ENCODE results near the gene FNBP1. TPM values are rescaled to one million over a fixed set of nuclear protein-coding genes. Genes with fewer than 3 reads are reported as not detected.
A peak's percentile ranks its signal among the peaks of the same experiment; 100 is the strongest.

FNBP1 gene
- total RNA-seq, 2 donors from 2014 or later, result 17.1 to 17.9 TPM

DNA sequence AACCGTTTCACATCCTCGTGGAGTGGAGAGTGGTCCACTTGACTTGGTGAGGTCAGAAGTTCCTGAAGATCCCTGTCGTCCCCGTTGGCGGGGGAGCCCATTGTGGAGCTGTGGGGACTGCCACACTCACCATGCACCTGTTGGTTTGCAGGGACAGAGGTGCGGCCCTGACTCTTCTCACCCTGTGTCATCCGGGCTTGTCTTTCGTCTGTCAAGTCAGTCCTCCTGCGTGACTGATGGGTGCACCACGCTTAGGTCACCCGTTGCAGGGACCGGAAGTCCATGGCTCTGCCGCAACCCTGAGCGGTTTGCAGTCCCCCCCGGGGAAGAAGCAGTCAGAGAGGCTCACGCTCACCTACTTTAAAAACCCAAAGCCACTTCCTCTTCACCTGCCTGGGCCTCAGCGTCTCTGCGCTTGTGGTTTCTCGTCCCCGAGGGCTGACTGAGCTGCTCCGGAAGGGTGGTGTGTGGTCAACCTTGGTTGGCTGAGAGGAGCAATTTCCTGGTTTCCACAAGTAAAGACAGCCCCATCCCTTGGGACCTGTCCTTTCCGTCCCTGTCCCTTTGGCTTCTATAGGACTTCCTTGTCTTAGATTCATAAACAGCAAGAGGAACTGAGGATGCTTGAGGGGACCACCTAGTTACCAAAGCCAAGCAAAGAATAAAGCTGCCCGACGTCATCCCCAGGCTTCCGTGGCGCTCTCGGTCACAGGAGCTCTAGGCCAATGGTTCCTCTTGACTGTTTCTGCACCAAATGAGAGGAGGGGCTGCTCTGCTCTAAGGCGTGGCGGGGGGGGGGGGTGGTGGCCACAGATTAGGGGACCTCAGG is 154.5 kb downstream of the FNBP1 start:
- intact Hi-C loops (cut with DNase I), result loop anchor here (10.0 kb wide), 2 partner anchors 156 to 356 kb away; partner anchors contain the start of gene FNBP1
- H3K27ac ChIP-seq, result peak overlapping the region in 2 of 4 donors; percentile 12 to 81
- peak in 2 of 4 donors; percentile 27 to 61 for DNase-seq
- ATAC-seq, result no peak
- no peaks in the 10 kb centered on the region for H3K9me3 ChIP-seq
- H3K4me1 ChIP-seq, result peaks cover 30% of the 10 kb centered on the region
- no peaks in the 10 kb centered on the region for H3K27me3 ChIP-seq
- TF ChIP-seq POLR2A (IDR thresholded peaks at IDR 0.05) (peak in 1 of 3 donors; percentile 14), CTCF (IDR thresholded peaks at IDR 0.05) (no peak)
- no peak overlapping the region for H3K4me3 ChIP-seq
- WGBS, 2 donors, result 54 to 85% methylated on average over 20 to 29 of the region's 29 CpGs
- H3K36me3 ChIP-seq (replicated peaks in 1 of 2; ENCODE audit: insufficient read depth in 1 of 2, low read depth in 2 of 2), result no peaks in the 10 kb centered on the region

DNA sequence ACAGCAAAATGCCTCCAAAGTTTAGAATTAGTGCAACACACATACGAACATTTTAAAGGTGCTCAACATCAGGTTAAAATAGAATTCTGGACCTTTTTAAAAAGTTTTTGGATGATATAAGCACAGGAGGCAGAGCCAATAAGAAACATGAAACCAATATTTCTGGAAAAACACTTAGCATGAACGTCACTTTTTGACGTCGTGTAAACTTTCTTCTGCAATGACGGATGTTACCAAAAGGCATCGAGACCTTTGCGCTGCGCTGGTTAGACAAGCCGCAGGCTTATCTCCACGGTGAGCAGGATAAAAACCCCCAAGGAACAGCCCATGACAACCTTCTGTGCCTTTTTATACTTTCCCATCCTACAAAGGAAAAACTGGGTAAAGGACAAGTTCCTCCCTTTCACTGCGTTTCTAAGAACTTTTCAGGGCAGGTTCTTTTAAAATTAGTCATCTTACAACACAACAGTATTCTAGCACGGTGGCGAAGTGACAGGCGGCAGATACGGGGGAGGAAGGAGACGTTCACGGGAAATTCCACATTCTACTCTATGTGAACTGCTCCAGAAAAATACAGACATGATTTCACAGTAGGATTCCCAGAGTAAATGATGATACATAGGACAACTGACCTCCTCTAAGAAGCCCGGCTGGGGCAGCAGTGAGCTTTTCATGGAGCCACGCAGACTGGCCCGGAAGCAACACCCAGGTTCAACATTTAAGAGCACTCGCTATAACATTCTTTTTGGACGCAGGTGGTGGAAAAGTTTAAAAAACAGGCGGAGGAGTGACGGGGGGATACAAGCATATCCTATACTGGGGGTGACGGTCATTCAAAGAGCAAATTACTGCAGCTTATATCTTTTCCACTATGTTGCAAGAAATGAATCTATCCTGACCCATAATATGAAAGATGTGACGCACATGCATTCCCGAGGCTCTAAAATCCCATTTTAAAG is 155.4 kb downstream of the FNBP1 start:
- no peaks in the 10 kb centered on the region for H3K36me3 ChIP-seq (replicated peaks in 1 of 2; ENCODE audit: insufficient read depth in 1 of 2, low read depth in 2 of 2)
- H3K4me3 ChIP-seq, result no peak overlapping the region
- no peaks in the 10 kb centered on the region for H3K27me3 ChIP-seq
- intact Hi-C loops (cut with DNase I), result loop anchor here (10.0 kb wide), 2 partner anchors 157 to 357 kb away; partner anchors contain the start of gene FNBP1
- no peak for TF ChIP-seq CTCF (IDR thresholded peaks at IDR 0.05)
- no peak for TF ChIP-seq POLR2A (IDR thresholded peaks at IDR 0.05)
- peaks cover 30% of the 10 kb centered on the region for H3K4me1 ChIP-seq
- DNase-seq, result no peak
- H3K27ac ChIP-seq, result peak overlapping the region in 2 of 4 donors; percentile 12 to 81
- WGBS, 2 donors, result 61 to 78% methylated on average over 25 to 27 of the region's 27 CpGs
- H3K9me3 ChIP-seq, result no peaks in the 10 kb centered on the region
- ATAC-seq, result no peak

DNA sequence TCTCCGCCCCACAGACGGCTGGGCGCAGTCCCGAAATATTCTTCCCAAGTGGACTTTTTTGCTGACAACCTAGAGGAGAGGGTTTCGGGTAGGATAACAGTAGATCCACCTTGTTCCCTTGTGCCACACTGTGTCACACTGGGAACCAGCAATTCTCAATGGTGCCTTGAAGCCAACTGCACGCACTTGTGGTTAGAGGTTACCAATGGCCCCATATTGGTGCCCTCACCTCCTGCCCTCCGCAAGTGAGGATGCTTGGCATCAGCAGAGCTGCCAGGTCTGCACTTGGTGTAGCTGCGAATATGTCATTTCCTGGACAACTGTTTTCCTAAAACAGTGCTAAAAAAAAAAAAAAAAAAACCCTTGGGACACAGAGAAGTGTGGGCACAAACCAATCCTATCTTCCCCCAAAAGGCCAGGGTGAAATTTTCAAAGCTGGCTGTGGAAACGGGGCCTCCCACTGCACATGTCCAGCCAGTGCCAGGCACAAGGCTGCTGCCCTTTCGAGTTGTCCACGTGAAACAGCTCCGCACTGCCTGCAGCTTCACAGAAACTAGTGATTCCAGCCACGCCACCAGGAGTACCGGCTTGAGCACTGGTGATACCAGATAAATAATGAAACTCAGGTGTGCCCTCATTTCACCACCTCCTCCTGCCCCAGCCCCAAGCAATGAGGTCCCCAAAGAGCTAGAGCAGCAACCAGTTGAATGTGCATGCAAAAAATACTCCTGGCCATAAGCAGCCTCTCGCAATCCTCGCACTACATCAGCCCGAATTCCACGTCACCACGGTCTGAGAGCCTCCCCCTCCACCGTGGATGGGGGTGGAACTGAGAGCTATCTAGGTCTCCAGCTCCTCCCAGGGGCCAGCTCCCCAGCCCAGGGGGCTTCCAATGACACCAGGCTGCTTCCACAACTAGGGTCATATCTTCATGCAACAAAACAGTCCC is 156.5 kb downstream of the FNBP1 start:
- no peak for DNase-seq
- no peaks in the 10 kb centered on the region for H3K9me3 ChIP-seq
- WGBS, 2 donors, result 61 to 71% methylated on average over 18 to 20 of the region's 20 CpGs
- ATAC-seq, result no peak
- H3K4me3 ChIP-seq, result no peak overlapping the region
- peak overlapping the region; percentile 56 to 81 (median 76) for H3K27ac ChIP-seq
- H3K36me3 ChIP-seq (replicated peaks in 1 of 2; ENCODE audit: insufficient read depth in 1 of 2, low read depth in 2 of 2), result no peaks in the 10 kb centered on the region
- TF ChIP-seq POLR2A (IDR thresholded peaks at IDR 0.05) (no peak), CTCF (IDR thresholded peaks at IDR 0.05) (no peak)
- intact Hi-C loops (cut with DNase I), result loop anchor here (10.0 kb wide), 2 partner anchors 158 to 358 kb away; partner anchors contain the start of gene FNBP1
- H3K27me3 ChIP-seq, result no peaks in the 10 kb centered on the region
- peaks cover 30% of the 10 kb centered on the region for H3K4me1 ChIP-seq

- Histone ChIP-seq H3K4me1 (peaks cover 30% of the 10 kb centered on the region), H3K27ac (peak overlapping the region; percentile 56 to 81 (median 76)), H3K9me3 (no peaks in the 10 kb centered on the region), H3K36me3 (replicated peaks in 1 of 2; ENCODE audit: insufficient read depth in 1 of 2, low read depth in 2 of 2) (peaks cover 0 to 3% of the 10 kb centered on the region in 2 donors), H3K4me3 (peak overlapping the region in 1 of 2 donors; percentile 20), H3K27me3 (no peaks in the 10 kb centered on the region)
- WGBS, 2 donors, result 0 to 2% methylated on average over 7 to 24 of the region's 27 CpGs
- DNase-seq (peak; percentile 92 to 94 (median 93)), ATAC-seq (peak; percentile 91)
- TF ChIP-seq POLR2A (IDR thresholded peaks at IDR 0.05) (peak; percentile 34 to 72 (median 68)), CTCF (IDR thresholded peaks at IDR 0.05) (peak; percentile 83 to 99 (median 97))
- intact Hi-C loops (cut with DNase I), result loop anchor here (10.0 kb wide), 2 partner anchors 159 to 359 kb away; partner anchors contain the start of gene FNBP1
Measured at GRCh38 chr9:129885670-129886106, 157.3 kb downstream of the FNBP1 start.

Measured in body of pancreas (tissue), 4 donors.